Subcutaneous abdominal adipose tissue (tissue), 5 donors: ENCODE data around the gene AMH.

Experiments
- H3K27ac ChIP-seq: one replicate; pipeline ENCODE4 v1.7.0; 2013; ENCODE audit warnings: low read depth, mild to moderate bottlenecking, inconsistent platforms, low read length, moderate library complexity
- H3K27me3 ChIP-seq, 5 donors: one replicate each; pipeline ENCODE4 v1.7.0; 2013; ENCODE audit warnings: low read length in 5 of 5, inconsistent platforms in 1 of 5; ENCODE audit not compliant: control insufficient read depth in 5 of 5, insufficient read depth in 4 of 5
- H3K36me3 ChIP-seq, 5 donors: one replicate each; pipeline ENCODE4 v1.7.0; 2013; ENCODE audit warnings: low read length in 5 of 5; ENCODE audit not compliant: control insufficient read depth in 5 of 5, insufficient read depth in 5 of 5
- H3K4me1 ChIP-seq, 5 donors: one replicate each; pipeline ENCODE4 v1.7.0; 2013; ENCODE audit warnings: low read length in 5 of 5, mild to moderate bottlenecking in 3 of 5, moderate library complexity in 1 of 5; ENCODE audit not compliant: control insufficient read depth in 5 of 5, insufficient read depth in 5 of 5
- H3K4me3 ChIP-seq, 5 donors: one replicate each; pipeline ENCODE4 v1.7.0; 2013; ENCODE audit warnings: low read length in 5 of 5, low read depth in 1 of 5
- H3K9ac ChIP-seq, 5 donors: one replicate each; pipeline ENCODE4 v1.7.0; 2013; ENCODE audit warnings: low read length in 5 of 5, mild to moderate bottlenecking in 4 of 5, moderate library complexity in 3 of 5
- H3K9me3 ChIP-seq, 5 donors: one replicate each; pipeline ENCODE4 v1.7.0; 2013; ENCODE audit warnings: low read length in 5 of 5; ENCODE audit not compliant: control insufficient read depth in 5 of 5
- donor health status: healthy.
- donor health status: healthy.
- donor health status: healthy.
- donor health status: healthy.
- donor health status: healthy.

Gene AMH

GRCh38 chr19:2286402-2287140 is 37.4 kb downstream of the AMH start:
- peaks cover 2 to 43% (median 23%) of the 10 kb centered on the region in 5 donors for H3K4me1 ChIP-seq
- no peaks in the 10 kb centered on the region for H3K36me3 ChIP-seq
- no peak overlapping the region for H3K4me3 ChIP-seq
- H3K27me3 ChIP-seq: peaks cover 23 to 32% (median 28%) of the 10 kb centered on the region in 5 donors
- no peaks in the 10 kb centered on the region for H3K9me3 ChIP-seq
- no peak overlapping the region for H3K27ac ChIP-seq
- H3K9ac ChIP-seq: no peak overlapping the region

GRCh38 chr19:2287585-2288337 is 38.6 kb downstream of the AMH start:
- no peak overlapping the region for H3K9ac ChIP-seq
- H3K4me3 ChIP-seq: no peak overlapping the region
- peaks cover 2 to 35% (median 20%) of the 10 kb centered on the region in 5 donors for H3K4me1 ChIP-seq
- no peaks in the 10 kb centered on the region for H3K36me3 ChIP-seq
- no peak overlapping the region for H3K27ac ChIP-seq
- H3K9me3 ChIP-seq: no peaks in the 10 kb centered on the region
- peaks cover 23 to 36% (median 33%) of the 10 kb centered on the region in 5 donors for H3K27me3 ChIP-seq

GRCh38 chr19:2288338-2288817 is 39.3 kb downstream of the AMH start:
- peaks cover 23 to 38% (median 33%) of the 10 kb centered on the region in 5 donors for H3K27me3 ChIP-seq
- H3K36me3 ChIP-seq: no peaks in the 10 kb centered on the region
- no peak overlapping the region for H3K27ac ChIP-seq

DNA sequence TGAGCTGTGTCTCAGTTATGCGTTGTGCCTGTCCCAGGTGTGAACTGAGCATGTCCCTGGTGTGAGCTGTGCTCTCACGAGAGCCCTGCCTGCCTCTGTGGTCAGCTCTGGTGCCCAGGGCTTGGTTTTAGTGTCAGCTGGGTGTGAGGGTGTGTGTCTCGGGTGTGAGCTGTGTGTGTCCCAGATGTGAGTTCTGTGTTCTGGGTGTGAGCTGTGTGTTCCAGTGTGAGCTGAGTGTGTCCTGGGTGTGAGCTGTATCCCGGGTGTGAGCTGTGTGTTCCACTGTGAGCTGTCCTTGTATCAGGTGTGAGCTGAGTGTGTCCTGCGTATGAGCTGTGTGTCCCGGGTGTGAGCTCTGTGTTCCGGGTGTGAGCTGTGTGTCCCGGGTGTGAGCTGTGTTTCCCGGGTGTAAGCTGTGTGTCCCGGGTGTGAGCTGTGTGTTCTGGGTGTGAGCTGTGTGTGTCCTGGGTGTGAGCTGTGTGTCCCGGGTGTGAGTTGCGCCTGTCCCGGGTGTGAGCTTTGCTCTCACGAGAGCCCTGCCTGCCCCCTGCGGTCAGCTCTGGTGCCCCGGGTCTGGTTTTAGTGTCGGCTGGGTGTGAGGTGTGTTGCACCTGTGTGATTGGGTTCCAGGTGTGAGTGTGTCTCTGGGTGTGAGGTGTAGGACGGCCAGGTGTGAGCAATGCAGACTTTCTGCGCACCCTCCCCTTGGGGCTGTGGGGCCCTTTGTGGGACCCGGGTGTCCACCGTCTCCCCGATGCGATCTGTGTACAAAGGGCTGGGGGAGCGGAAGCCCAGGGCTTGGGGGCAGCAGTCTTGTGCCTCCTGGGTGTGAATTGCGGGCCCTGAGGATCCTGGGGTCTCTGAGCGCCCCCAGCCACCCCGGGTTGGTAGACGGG is 39.9 kb downstream of the AMH start:
- Histone ChIP-seq H3K4me3 (peak overlapping the region in 2 of 5 donors; percentile 17 to 22), H3K27ac (no peak overlapping the region), H3K9me3 (no peaks in the 10 kb centered on the region), H3K4me1 (peaks cover 2 to 35% (median 20%) of the 10 kb centered on the region in 5 donors), H3K27me3 (peaks cover 26 to 44% (median 38%) of the 10 kb centered on the region in 5 donors), H3K9ac (peak overlapping the region in 1 of 5 donors; percentile 37), H3K36me3 (no peaks in the 10 kb centered on the region)

More at GRCh38 chr19:2288338-2288817, 39.3 kb downstream of the AMH start:
- no peaks in the 10 kb centered on the region for H3K9me3 ChIP-seq
- H3K4me1 ChIP-seq: peaks cover 2 to 35% (median 20%) of the 10 kb centered on the region in 5 donors
- no peak overlapping the region for H3K9ac ChIP-seq
- no peak overlapping the region for H3K4me3 ChIP-seq

- Histone ChIP-seq H3K4me3 (peak overlapping the region in 4 of 5 donors; percentile 22 to 65 (median 54)), H3K36me3 (no peaks in the 10 kb centered on the region), H3K9ac (no peak overlapping the region), H3K27me3 (peaks cover 28 to 48% (median 38%) of the 10 kb centered on the region in 5 donors), H3K9me3 (no peaks in the 10 kb centered on the region), H3K27ac (no peak overlapping the region), H3K4me1 (peaks cover 2 to 40% (median 27%) of the 10 kb centered on the region in 5 donors)
These were observed 40.8 kb downstream of the AMH start for GRCh38 chr19:2289714-2290435.

GRCh38 chr19:2290441-2291184 is 41.5 kb downstream of the AMH start:
- Histone ChIP-seq H3K27me3 (peaks cover 28 to 47% (median 39%) of the 10 kb centered on the region in 5 donors), H3K9me3 (no peaks in the 10 kb centered on the region), H3K27ac (no peak overlapping the region), H3K4me1 (peaks cover 2 to 42% (median 29%) of the 10 kb centered on the region in 5 donors), H3K36me3 (no peaks in the 10 kb centered on the region), H3K9ac (peak overlapping the region in 1 of 5 donors; percentile 8), H3K4me3 (peak overlapping the region in 4 of 5 donors; percentile 22 to 65 (median 54))

- H3K9ac ChIP-seq: no peak overlapping the region
- peak overlapping the region in 3 of 5 donors; percentile 50 to 65 (median 57) for H3K4me3 ChIP-seq
- peaks cover 2 to 42% (median 29%) of the 10 kb centered on the region in 5 donors for H3K4me1 ChIP-seq
- peaks cover 28 to 52% (median 45%) of the 10 kb centered on the region in 5 donors for H3K27me3 ChIP-seq
- no peak overlapping the region for H3K27ac ChIP-seq
- H3K9me3 ChIP-seq: no peaks in the 10 kb centered on the region
- H3K36me3 ChIP-seq: no peaks in the 10 kb centered on the region
These were observed 42.1 kb downstream of the AMH start for GRCh38 chr19:2291185-2291751.

DNA sequence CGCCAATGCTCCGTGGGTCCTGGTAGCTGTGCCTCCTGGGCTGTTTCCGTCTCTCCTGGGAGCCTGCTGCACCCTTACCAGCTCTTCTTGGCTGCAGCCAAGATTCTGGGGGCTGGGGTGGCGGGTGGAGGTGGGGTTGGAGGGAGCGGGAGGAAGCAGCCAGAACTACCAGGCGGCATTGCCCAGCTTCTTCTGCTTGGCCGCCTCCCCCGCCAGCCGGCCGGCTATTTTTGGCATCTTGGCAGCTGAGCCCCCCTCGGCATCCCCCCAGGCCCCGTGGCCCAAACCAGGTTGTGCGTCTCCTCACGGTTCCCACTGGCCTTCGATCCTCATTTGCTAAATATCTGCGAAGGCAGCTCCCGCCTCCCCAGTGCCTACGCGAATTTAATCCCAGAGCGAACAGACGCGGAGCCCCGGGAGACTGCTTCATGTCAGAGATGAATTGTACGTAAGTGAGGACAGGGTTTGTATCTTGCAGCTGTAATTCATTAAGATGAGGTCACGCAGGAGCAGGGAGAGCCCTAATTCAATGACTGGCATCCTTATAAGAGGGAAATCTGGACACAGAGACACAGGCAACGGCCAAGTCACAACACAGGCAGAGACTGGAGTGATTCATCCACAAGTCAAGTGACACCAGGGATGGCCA is 45.7 kb downstream of the AMH start:
- Histone ChIP-seq H3K27me3 (peaks cover 16 to 36% (median 33%) of the 10 kb centered on the region in 5 donors), H3K9ac (no peak overlapping the region), H3K4me1 (peaks cover 2 to 29% (median 25%) of the 10 kb centered on the region in 5 donors), H3K36me3 (no peaks in the 10 kb centered on the region), H3K27ac (no peak overlapping the region), H3K4me3 (peak overlapping the region in 1 of 5 donors; percentile 37), H3K9me3 (no peaks in the 10 kb centered on the region)
